ENCODE results near the gene CDH4.

CDH4 gene

DNA sequence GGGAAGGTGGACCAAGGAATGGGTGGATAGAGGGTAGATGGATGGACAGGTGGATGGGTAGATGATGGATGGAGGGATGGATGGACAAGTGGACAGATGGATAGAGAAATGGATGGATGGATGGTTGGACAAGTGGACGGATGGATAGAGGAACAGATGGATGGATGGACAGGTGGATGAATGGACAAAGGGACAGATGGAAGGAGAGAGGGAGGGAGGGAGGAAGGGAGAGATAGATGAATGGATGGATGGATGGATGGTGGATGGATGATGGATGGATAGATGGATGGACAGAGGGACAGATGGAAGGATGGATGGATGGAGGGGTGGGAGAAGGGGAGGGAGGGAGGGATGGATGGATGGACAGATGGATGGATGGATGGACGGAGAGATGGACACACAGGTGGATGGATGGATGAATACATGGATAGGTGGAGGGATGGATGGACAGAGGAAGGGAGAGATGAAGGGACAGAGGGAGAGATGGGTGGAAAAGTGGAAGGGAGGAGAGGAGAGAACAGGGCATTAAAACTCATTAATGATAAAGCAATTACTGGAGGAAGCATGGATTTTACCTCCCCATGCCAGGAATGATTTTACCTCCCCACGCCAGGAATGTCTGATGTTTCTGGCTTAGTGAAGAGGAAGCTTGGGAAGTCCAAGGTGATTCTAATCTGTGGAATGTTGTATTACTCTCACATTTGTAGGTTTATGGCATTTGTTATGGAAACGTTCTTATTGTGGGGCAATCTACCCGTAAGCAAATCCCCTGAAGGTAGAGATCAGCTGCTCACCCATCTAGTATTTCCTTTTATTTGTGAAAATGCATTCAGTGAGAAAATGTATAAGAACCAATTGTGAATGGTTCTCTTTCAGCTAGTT is 430.3 kb downstream of the CDH4 start:
- Histone ChIP-seq H3K36me3 (ENCODE audit: control insufficient read depth, insufficient read depth, low read length) (no peaks in the 10 kb centered on the region), H3K4me3 (ENCODE audit: extremely low read depth, insufficient read depth, low read length, poor library complexity, severe bottlenecking) (no peak overlapping the region), H3K27ac (ENCODE audit: low read depth, low read length, severe bottlenecking) (no peak overlapping the region), H3K4me1 (ENCODE audit: control insufficient read depth, insufficient read depth, low read length, poor library complexity, severe bottlenecking) (no peaks in the 10 kb centered on the region), H3K9me3 (ENCODE audit: control insufficient read depth, low read length) (no peaks in the 10 kb centered on the region)
- 79 to 90% methylated on average over 2 to 3 of the region's 5 CpGs for WGBS, 2 experiments (ENCODE audit: insufficient coverage in 2 of 2)

DNA sequence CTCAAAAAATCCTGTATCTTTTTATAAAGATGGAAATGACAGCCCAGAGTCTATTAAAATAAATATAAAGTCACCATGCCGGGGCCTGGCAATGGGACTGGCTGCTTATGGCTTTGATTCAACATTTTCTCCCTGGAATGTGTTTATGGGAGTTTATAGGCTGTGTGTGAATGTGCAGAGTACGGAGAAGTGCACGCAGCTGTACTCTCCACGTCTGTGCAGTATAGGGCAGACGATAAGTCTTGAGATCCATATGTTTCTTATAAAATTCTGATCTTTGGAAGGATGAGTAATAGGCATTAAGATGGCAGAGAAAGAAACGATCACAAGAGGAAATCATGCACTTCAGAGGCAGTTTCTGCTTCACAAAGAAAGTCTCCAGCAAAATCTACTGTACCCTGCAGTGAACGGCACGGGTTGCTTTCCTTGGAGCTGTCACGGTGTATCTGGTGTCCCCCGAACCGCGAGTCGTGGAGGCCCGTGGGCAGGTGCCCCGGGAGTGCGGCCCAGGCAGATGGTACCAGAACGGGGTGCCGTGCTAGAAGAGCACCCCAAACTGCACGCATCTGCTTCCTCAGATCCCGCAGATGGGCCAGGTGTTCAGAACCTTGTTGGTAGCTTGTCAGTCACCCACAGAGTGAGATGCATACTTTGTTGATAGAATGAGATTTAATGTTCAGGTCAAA is 431.1 kb downstream of the CDH4 start:
- no peaks in the 10 kb centered on the region for H3K9me3 ChIP-seq (ENCODE audit: control insufficient read depth, low read length)
- no peaks in the 10 kb centered on the region for H3K36me3 ChIP-seq (ENCODE audit: control insufficient read depth, insufficient read depth, low read length)
- 89 to 94% methylated on average over 19 of the region's 20 CpGs for WGBS, 2 experiments (ENCODE audit: insufficient coverage in 2 of 2)
- no peak overlapping the region for H3K4me3 ChIP-seq (ENCODE audit: extremely low read depth, insufficient read depth, low read length, poor library complexity, severe bottlenecking)
- H3K4me1 ChIP-seq (ENCODE audit: control insufficient read depth, insufficient read depth, low read length, poor library complexity, severe bottlenecking), result no peaks in the 10 kb centered on the region
- no peak overlapping the region for H3K27ac ChIP-seq (ENCODE audit: low read depth, low read length, severe bottlenecking)

DNA sequence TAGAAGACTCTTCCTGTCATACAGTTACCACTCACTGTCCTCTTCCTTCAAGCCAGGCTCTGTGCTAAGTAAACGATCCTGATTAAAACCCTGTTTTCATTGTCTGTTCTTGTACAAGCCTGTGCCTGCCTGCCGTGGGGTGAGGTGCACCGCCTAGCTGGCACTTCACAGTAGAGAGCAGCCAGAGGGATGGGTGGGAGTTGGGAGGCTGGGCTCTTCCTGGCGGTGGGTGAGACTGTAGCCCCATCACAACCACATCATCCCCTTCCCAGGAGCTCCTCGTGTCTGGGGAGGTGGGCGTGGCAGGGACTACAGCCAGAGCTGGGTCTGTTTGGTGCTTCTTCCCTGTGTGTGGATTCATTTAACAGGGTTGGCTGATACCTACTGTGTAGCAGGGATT is 431.7 kb downstream of the CDH4 start:
- no peak overlapping the region for H3K4me3 ChIP-seq (ENCODE audit: extremely low read depth, insufficient read depth, low read length, poor library complexity, severe bottlenecking)
- no peaks in the 10 kb centered on the region for H3K4me1 ChIP-seq (ENCODE audit: control insufficient read depth, insufficient read depth, low read length, poor library complexity, severe bottlenecking)
- H3K27ac ChIP-seq (ENCODE audit: low read depth, low read length, severe bottlenecking), result no peak overlapping the region
- no peaks in the 10 kb centered on the region for H3K36me3 ChIP-seq (ENCODE audit: control insufficient read depth, insufficient read depth, low read length)
- no peaks in the 10 kb centered on the region for H3K9me3 ChIP-seq (ENCODE audit: control insufficient read depth, low read length)
- 92 to 94% methylated on average over 3 to 4 of the region's 6 CpGs for WGBS, 2 experiments (ENCODE audit: insufficient coverage in 2 of 2)

DNA sequence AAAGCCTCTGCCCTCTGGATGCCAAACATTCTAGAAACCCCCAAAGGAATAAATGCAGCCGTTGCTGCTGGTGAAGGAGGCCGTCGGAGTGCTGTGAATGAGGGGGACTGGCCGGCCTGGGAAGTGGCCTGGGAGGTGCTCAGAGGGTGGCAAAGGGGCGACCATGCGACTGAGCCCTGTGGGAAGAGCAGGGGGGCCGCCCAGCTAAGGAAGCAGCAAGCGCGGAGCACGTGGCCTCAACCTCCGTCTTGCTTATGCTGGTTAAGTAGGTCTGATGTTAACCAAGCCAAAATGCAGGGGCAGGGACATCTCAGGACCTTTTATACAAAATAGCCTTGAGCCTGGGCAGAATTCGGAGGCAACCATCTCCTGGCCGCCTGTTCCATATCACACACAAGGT is 432.1 kb downstream of the CDH4 start:
- Histone ChIP-seq H3K4me3 (ENCODE audit: extremely low read depth, insufficient read depth, low read length, poor library complexity, severe bottlenecking) (no peak overlapping the region), H3K9me3 (ENCODE audit: control insufficient read depth, low read length) (no peaks in the 10 kb centered on the region), H3K27ac (ENCODE audit: low read depth, low read length, severe bottlenecking) (no peak overlapping the region), H3K36me3 (ENCODE audit: control insufficient read depth, insufficient read depth, low read length) (no peaks in the 10 kb centered on the region), H3K4me1 (ENCODE audit: control insufficient read depth, insufficient read depth, low read length, poor library complexity, severe bottlenecking) (no peaks in the 10 kb centered on the region)
- 86 to 87% methylated on average over 13 of the region's 13 CpGs for WGBS, 2 experiments (ENCODE audit: insufficient coverage in 2 of 2)

DNA sequence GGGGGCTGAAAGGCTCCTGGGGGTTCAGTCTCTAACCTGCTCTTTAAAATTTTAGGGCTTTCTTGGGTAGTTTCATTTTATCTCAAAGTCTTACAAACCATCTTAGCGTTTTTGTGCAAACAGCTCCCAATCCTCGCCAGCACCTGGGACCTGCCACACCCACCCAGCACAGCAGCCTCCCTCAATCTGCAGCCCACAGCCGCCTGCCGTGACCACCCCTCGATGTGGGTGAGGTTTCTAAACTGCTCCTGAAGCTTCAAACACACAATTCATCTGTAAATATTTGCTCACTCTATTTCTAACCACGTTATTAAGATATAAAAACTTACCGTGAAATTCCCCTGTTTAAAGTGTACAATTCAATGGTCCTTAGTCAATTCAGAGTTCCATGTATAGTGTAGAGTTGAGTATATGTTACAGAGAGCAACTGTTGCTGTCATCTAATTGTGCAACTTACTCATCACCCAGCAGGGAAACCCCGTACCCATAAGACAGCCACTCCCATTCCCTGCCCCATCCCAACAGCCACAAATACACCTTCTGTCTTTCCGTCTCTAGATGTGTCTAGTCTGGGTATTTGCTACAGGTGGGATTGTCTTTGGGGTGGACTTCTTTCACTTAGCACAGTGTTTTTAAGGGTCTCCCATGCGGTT is 432.6 kb downstream of the CDH4 start:
- 77 to 88% methylated on average over 3 of the region's 10 CpGs for WGBS, 2 experiments (ENCODE audit: insufficient coverage in 2 of 2)
- no peaks in the 10 kb centered on the region for H3K36me3 ChIP-seq (ENCODE audit: control insufficient read depth, insufficient read depth, low read length)
- no peak overlapping the region for H3K4me3 ChIP-seq (ENCODE audit: extremely low read depth, insufficient read depth, low read length, poor library complexity, severe bottlenecking)
- no peaks in the 10 kb centered on the region for H3K4me1 ChIP-seq (ENCODE audit: control insufficient read depth, insufficient read depth, low read length, poor library complexity, severe bottlenecking)
- no peak overlapping the region for H3K27ac ChIP-seq (ENCODE audit: low read depth, low read length, severe bottlenecking)
- H3K9me3 ChIP-seq (ENCODE audit: control insufficient read depth, low read length), result no peaks in the 10 kb centered on the region

DNA sequence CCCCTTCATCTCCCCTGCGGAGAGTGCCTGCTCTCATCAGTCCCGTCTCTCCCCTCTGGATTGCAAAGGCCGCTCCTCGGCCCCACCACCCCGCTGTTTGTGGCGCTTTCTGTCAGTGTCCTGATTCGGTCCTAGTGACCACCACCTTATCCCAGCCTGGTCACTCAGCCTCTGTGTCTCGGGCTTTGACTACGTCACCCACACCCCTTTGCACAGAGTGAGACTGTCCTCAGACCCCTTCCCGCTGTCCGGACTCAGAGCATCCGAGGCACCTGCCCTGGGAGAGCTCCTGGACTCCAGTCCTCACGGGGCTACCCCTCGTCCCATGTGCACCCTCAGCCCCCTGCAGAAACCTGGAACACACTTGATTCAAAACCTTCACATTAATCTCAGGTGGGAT is 433.4 kb downstream of the CDH4 start:
- WGBS, 2 experiments (ENCODE audit: insufficient coverage in 2 of 2), result 80 to 89% methylated on average over 10 to 14 of the region's 14 CpGs
- Histone ChIP-seq H3K4me1 (ENCODE audit: control insufficient read depth, insufficient read depth, low read length, poor library complexity, severe bottlenecking) (no peaks in the 10 kb centered on the region), H3K4me3 (ENCODE audit: extremely low read depth, insufficient read depth, low read length, poor library complexity, severe bottlenecking) (no peak overlapping the region), H3K27ac (ENCODE audit: low read depth, low read length, severe bottlenecking) (no peak overlapping the region), H3K36me3 (ENCODE audit: control insufficient read depth, insufficient read depth, low read length) (no peaks in the 10 kb centered on the region), H3K9me3 (ENCODE audit: control insufficient read depth, low read length) (no peaks in the 10 kb centered on the region)

DNA sequence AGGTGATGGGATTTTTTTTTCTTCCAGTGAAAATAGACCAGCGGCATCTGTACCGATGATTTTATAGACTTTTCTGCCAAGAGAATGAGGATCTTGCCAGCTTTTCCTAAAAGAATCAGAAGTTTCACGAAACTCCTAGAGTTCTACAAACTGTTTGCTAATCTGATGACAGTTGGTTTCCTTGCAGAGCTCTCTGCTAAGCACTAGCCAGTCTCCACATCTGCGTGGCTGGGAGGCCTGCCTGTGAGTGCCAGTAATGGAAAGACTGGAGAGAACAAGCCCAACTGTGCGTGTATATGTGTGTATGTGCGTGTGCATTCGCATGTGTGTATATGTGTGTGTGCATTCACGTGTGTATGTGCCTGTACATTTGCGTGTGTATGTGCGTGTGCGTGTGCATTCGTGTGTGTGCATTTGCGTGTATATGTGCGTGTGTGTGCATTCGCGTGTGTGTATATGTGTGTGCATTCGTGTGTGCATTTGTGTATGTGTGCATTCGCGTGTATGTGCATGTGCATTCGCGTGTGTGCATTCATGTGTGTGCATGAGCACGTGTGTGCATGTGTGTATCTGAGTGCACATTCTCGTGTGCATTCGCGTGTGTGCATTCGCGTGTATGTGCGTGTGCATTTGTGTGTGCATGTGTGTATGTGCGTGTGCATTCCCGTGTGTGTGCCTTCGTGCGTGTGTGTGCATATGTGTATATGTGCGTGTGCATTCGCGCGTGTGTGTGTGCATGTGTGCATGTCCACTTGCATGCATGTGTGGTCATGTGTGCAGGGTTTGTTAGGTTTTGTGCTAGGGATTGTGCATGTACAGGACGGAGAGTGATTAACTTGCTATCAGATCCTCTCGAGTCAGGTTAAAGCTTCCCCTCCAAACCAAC is 434.2 kb downstream of the CDH4 start:
- Histone ChIP-seq H3K9me3 (ENCODE audit: control insufficient read depth, low read length) (no peaks in the 10 kb centered on the region), H3K4me1 (ENCODE audit: control insufficient read depth, insufficient read depth, low read length, poor library complexity, severe bottlenecking) (no peaks in the 10 kb centered on the region), H3K36me3 (ENCODE audit: control insufficient read depth, insufficient read depth, low read length) (no peaks in the 10 kb centered on the region), H3K27ac (ENCODE audit: low read depth, low read length, severe bottlenecking) (no peak overlapping the region), H3K4me3 (ENCODE audit: extremely low read depth, insufficient read depth, low read length, poor library complexity, severe bottlenecking) (no peak overlapping the region)
- 90 to 93% methylated on average over 35 to 36 of the region's 38 CpGs for WGBS, 2 experiments (ENCODE audit: insufficient coverage in 2 of 2)

DNA sequence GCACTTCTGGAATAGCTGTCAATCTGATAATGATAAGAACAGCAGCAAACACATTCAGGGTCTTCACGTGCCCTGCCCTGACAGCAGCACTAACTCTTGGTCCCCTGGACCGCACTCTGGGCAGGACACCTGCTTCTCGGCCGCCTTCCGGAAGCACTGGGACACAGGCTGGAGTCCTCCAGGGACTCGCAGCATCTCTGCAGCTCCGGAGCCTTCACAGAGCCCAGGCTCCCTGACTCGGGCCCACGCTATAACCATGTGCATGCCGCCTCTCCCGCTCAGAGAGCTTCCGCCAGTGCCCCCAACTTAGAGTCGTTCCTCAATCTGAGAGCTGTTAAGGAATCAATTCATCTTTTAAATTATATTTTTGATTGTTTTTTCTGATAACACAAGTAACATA is 436.4 kb downstream of the CDH4 start:
- Histone ChIP-seq H3K36me3 (ENCODE audit: control insufficient read depth, insufficient read depth, low read length) (no peaks in the 10 kb centered on the region), H3K4me3 (ENCODE audit: extremely low read depth, insufficient read depth, low read length, poor library complexity, severe bottlenecking) (no peak overlapping the region), H3K4me1 (ENCODE audit: control insufficient read depth, insufficient read depth, low read length, poor library complexity, severe bottlenecking) (no peaks in the 10 kb centered on the region), H3K27ac (ENCODE audit: low read depth, low read length, severe bottlenecking) (no peak overlapping the region), H3K9me3 (ENCODE audit: control insufficient read depth, low read length) (no peaks in the 10 kb centered on the region)
- 89 to 90% methylated on average over 7 to 10 of the region's 13 CpGs for WGBS, 2 experiments (ENCODE audit: insufficient coverage in 2 of 2)

DNA sequence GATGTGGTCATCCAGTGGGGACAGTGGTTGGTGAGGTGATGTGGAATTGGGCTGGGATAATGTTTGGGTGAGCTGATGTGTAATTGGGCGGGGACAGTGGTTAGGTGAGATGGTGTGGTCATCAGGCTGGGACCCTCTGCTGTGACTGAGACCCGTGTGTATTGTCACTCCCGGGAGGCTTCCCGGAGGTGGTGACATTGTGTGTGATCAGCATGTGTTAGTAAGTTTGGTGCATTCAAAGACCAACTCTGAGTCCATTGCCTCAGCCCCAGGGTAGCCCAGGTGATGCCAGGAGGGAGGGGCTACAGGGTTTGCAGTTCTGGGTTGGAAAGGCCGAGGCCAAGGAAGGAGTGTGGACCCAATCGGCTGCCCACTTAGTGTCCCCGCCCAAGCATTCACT is 438.1 kb downstream of the CDH4 start:
- Histone ChIP-seq H3K36me3 (ENCODE audit: control insufficient read depth, insufficient read depth, low read length) (no peaks in the 10 kb centered on the region), H3K27ac (ENCODE audit: low read depth, low read length, severe bottlenecking) (no peak overlapping the region), H3K9me3 (ENCODE audit: control insufficient read depth, low read length) (no peaks in the 10 kb centered on the region), H3K4me1 (ENCODE audit: control insufficient read depth, insufficient read depth, low read length, poor library complexity, severe bottlenecking) (no peaks in the 10 kb centered on the region), H3K4me3 (ENCODE audit: extremely low read depth, insufficient read depth, low read length, poor library complexity, severe bottlenecking) (no peak overlapping the region)
- 90 to 95% methylated on average over 6 to 7 of the region's 7 CpGs for WGBS, 2 experiments (ENCODE audit: insufficient coverage in 2 of 2)

All from mesodermal cell (in vitro differentiated cells).